Endothelial cell of umbilical vein (primary cell): ENCODE results near the gene PRPSAP1. TPM values are rescaled to one million over a fixed set of nuclear protein-coding genes. Genes with fewer than 3 reads are reported as not detected.

Experiments
- BruUV-seq: library from RNA; stranded (reverse); fragments of 400-500 nt; replicated peaks from 2 replicates; lab custom pipeline; 2021; lab: Mats Ljungman, UMichigan
- CTCF ChIA-PET: fragments of 300-600, 350-600 bp; sonication (Branson Sonifier 250); formaldehyde crosslinking; loops from one replicate; lab custom pipeline; 2021; ENCODE audit warnings: antibody characterized with exemption, inconsistent platforms; lab: Charles Lee
- POLR2A ChIA-PET: fragments of 300-600, 350-600 bp; sonication (Branson Sonifier 250); formaldehyde crosslinking; loops from one replicate; lab custom pipeline; 2021; ENCODE audit warnings: antibody characterized with exemption, inconsistent platforms; lab: Charles Lee
- DNase-seq: peaks from one replicate; pipeline ENCODE4 v3.0.0-alpha.2; 2011; ENCODE audit warnings: low read depth, low spot score
- FAIRE-seq: peaks from 2 replicates; lab custom pipeline; 2011; peaks lifted over from hg19 to GRCh38; lab: Jason Lieb, UNC
- H2AFZ ChIP-seq: 2 replicates; pipeline ENCODE4 v1.6.0; 2012; ENCODE audit warnings: low read depth, low read length, control low read depth, inconsistent platforms
- H3K27ac ChIP-seq: 2 replicates; pipeline ENCODE4 v1.5.1; 2011; ENCODE audit warnings: low read depth, mild to moderate bottlenecking, control low read depth, low read length, moderate library complexity; ENCODE audit not compliant: insufficient read depth
- H3K27me3 ChIP-seq, 2 experiments: 2 replicates each; pipeline versions ENCODE4 v1.6.0 to v1.6.1; 2011; ENCODE audit warnings: low read length in 2 of 2, mixed read lengths in 1 of 2; ENCODE audit not compliant: control insufficient read depth in 2 of 2, insufficient read depth in 2 of 2
- H3K36me3 ChIP-seq, 2 experiments: 2 replicates in 1 of 2; 3 replicates in 1 of 2; pipeline ENCODE4 v1.5.1; 2011; ENCODE audit warnings: low read length in 2 of 2, mild to moderate bottlenecking in 1 of 2, moderate library complexity in 1 of 2; ENCODE audit not compliant: control insufficient read depth in 2 of 2, insufficient read depth in 2 of 2; ENCODE audit errors: extremely low read depth in 1 of 2
- H3K4me1 ChIP-seq: 3 replicates; pipeline ENCODE4 v1.5.1; 2011; ENCODE audit warnings: mild to moderate bottlenecking, low read length; ENCODE audit not compliant: control insufficient read depth, insufficient read depth; ENCODE audit errors: extremely low read depth
- H3K4me2 ChIP-seq: 2 replicates; pipeline ENCODE4 v1.6.1; 2011; ENCODE audit warnings: low read length, control low read depth, mixed read lengths; ENCODE audit not compliant: insufficient read depth
- H3K4me3 ChIP-seq, 3 experiments: fragments of 200-600 bp in 1 of 3; sonication (generic), shearing (Covaris generic) in 1 of 3; replicated peaks in 1 of 3; 2 replicates each; pipeline ENCODE4 v1.5.1; 2011 to 2016; ENCODE audit warnings: control low read depth in 3 of 3, low read length in 3 of 3, mild to moderate bottlenecking in 2 of 3, inconsistent platforms in 1 of 3, low read depth in 1 of 3, moderate library complexity in 1 of 3; ENCODE audit not compliant: insufficient read depth in 1 of 3
- H3K79me2 ChIP-seq: 2 replicates; pipeline ENCODE4 v1.6.0; 2012; ENCODE audit warnings: low read length, inconsistent platforms; ENCODE audit not compliant: control insufficient read depth, insufficient read depth
- H3K9ac ChIP-seq: replicated peaks from 2 replicates; pipeline ENCODE3; 2011; ENCODE audit warnings: low read length, control low read depth; ENCODE audit not compliant: insufficient read depth; ENCODE audit errors: extremely low read depth
- H3K9me1 ChIP-seq: replicated peaks from 3 replicates; pipeline ENCODE4 v1.6.0; 2011; ENCODE audit warnings: mild to moderate bottlenecking, low read length; ENCODE audit not compliant: control insufficient read depth, insufficient read depth; ENCODE audit errors: extremely low read depth
- H3K9me3 ChIP-seq: replicated peaks from 2 replicates; pipeline ENCODE4 v1.5.1; 2012; ENCODE audit warnings: low read length, inconsistent platforms; ENCODE audit not compliant: control insufficient read depth, insufficient read depth
- H4K20me1 ChIP-seq: replicated peaks from 2 replicates; pipeline ENCODE3; 2011; ENCODE audit warnings: mild to moderate bottlenecking, low read length; ENCODE audit not compliant: control insufficient read depth, insufficient read depth; ENCODE audit errors: extremely low read depth
- EZH2 ChIP-seq: IDR thresholded peaks from 2 replicates; pipeline ENCODE4 v1.6.1; 2012; ENCODE audit warnings: borderline replicate concordance, low read depth, mild to moderate bottlenecking, moderate library complexity, low read length, inconsistent platforms; ENCODE audit not compliant: severe bottlenecking
- FOS ChIP-seq: IDR thresholded peaks from 2 replicates; pipeline ENCODE4 v1.6.1; 2011; ENCODE audit warnings: mild to moderate bottlenecking, low read length, moderate library complexity, borderline replicate concordance; ENCODE audit not compliant: insufficient read depth
- GATA2 ChIP-seq: IDR thresholded peaks from 2 replicates; pipeline ENCODE4 v1.7.0; 2011; ENCODE audit warnings: low read depth, mild to moderate bottlenecking, moderate library complexity, mixed read lengths, low read length; ENCODE audit not compliant: insufficient read length, insufficient read depth
- JUN ChIP-seq: IDR thresholded peaks from 2 replicates; pipeline ENCODE4 v1.6.1; 2011; ENCODE audit warnings: borderline replicate concordance, low read depth; ENCODE audit not compliant: insufficient read length, insufficient read depth
- MYC ChIP-seq: IDR thresholded peaks from one replicate; pipeline ENCODE4 v1.6.1; 2011; ENCODE audit warnings: mild to moderate bottlenecking, low read depth, low read length
- POLR2A ChIP-seq: IDR thresholded peaks from 2 replicates; pipeline ENCODE4 v1.6.1; 2012; ENCODE audit warnings: low read depth, mild to moderate bottlenecking, control low read depth, low read length
- POLR2AphosphoS5 ChIP-seq: IDR thresholded peaks from 2 replicates; pipeline ENCODE4 v1.6.1; 2012; ENCODE audit warnings: low read depth, mild to moderate bottlenecking, control low read depth, low read length, moderate library complexity; ENCODE audit not compliant: insufficient read depth
- dilution Hi-C: fragments of 300-500 bp; cut with MboI; formaldehyde crosslinking; loops from one replicate; pipeline ENCODE4 v1.15.0; 2019; ENCODE audit warnings: low sequenced_read_pairs; ENCODE audit not compliant: extremely low pct_ligation_motif_present
- intact Hi-C: fragments of 100-400 bp; cut with micrococcal nuclease; formaldehyde crosslinking; loops from one replicate; pipeline ENCODE4 v1.10.0; 2022
- polyA plus RNA-seq, 4 experiments: library from polyadenylated mRNA; depleted of rRNA in 3 of 4; stranded (reverse) in 3 of 4; unstranded in 1 of 4; fragments of >200 nt; gene quantifications; 2 replicates each; pipeline versions ENCODE4 v1.2.1 to v1.2.3, GENCODE V29; 2011 to 2012; ENCODE audit warnings: missing spikeins in 1 of 4
- total RNA-seq: library from RNA; stranded (reverse); gene quantifications from 2 replicates; pipeline ENCODE4 v1.2.3, GENCODE V29; 2021
- TF ChIP-seq, protein P1 (sequence below), 2 donors: IDR thresholded peaks; 1 replicate in 1 of 2; 2 replicates in 1 of 2; pipeline ENCODE4 v1.5.1; 2011; ENCODE audit warnings: low read length in 2 of 2, mild to moderate bottlenecking in 2 of 2, moderate library complexity in 2 of 2, control low read depth in 1 of 2, inconsistent platforms in 1 of 2, low read depth in 1 of 2; ENCODE audit not compliant: insufficient read depth in 1 of 2; ENCODE audit errors: extremely low read depth in 1 of 2
- TF ChIP-seq, protein P2 (sequence below): IDR thresholded peaks from 2 replicates; pipeline ENCODE4 v1.6.1; 2011; ENCODE audit not compliant: insufficient read depth, insufficient read length

Gene PRPSAP1
- total and polyA plus RNA-seq, 2 donors (not counting 3 experiments of a cell fraction or from before 2014, with no cell fraction given), result 90.2 to 123 TPM

DNA sequence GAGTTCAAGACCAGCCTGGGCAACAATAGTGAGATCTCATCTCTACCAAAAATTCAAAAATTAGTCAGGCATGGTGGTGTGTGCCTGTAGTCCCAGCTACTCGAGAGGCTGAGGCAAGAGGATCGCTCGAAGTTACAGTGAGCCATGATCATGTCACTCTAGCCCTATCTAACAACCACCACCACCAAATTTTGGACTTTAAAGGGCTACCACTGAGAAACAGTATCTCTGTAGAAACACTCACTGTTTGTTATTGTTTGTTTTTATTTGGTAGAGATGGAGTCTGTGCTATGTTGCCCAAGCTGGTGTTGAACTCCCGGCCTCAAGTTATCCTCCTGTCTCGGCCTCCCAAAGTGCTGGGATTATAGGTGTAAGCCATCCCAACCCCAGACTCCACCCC, 89.8 kb downstream of the PRPSAP1 start:
- Histone ChIP-seq H3K4me3 (no peak overlapping the region), H3K9me1 (no peaks in the 10 kb centered on the region), H3K9ac (peak overlapping the region; percentile 80), H3K79me2 (peaks cover 32% of the 10 kb centered on the region), H3K4me1 (peaks cover 54% of the 10 kb centered on the region), H3K9me3 (no peaks in the 10 kb centered on the region), H3K27ac (peak overlapping the region; percentile 97), H3K27me3 (no peaks in the 10 kb centered on the region), H4K20me1 (no peaks in the 10 kb centered on the region), H2AFZ (no peak overlapping the region), H3K36me3 (no peaks in the 10 kb centered on the region), H3K4me2 (no peak overlapping the region)
- dilution Hi-C loops (no loop called here), intact Hi-C loops (loop anchor here (2.0 to 5.0 kb wide), 2 partner anchors 23 to 142 kb away; partner anchors contain the start of gene RNF157)
- FAIRE-seq (peak; percentile 33), DNase-seq (no peak)
- ChIA-PET CTCF (interaction anchor here (0.9 to 1.5 kb wide), 2 partner anchors 15 kb away, joined by 3 to 5 read pairs; no protein-coding TSS in a partner anchor), POLR2A (no interaction called here)
- no TSS peak for BruUV-seq
- TF ChIP-seq MYC (no peak), EZH2 (no peak), POLR2A (no peak), JUN (no peak), FOS (no peak), GATA2 (no peak), POLR2AphosphoS5 (no peak)
- TF ChIP-seq, protein P1, sequence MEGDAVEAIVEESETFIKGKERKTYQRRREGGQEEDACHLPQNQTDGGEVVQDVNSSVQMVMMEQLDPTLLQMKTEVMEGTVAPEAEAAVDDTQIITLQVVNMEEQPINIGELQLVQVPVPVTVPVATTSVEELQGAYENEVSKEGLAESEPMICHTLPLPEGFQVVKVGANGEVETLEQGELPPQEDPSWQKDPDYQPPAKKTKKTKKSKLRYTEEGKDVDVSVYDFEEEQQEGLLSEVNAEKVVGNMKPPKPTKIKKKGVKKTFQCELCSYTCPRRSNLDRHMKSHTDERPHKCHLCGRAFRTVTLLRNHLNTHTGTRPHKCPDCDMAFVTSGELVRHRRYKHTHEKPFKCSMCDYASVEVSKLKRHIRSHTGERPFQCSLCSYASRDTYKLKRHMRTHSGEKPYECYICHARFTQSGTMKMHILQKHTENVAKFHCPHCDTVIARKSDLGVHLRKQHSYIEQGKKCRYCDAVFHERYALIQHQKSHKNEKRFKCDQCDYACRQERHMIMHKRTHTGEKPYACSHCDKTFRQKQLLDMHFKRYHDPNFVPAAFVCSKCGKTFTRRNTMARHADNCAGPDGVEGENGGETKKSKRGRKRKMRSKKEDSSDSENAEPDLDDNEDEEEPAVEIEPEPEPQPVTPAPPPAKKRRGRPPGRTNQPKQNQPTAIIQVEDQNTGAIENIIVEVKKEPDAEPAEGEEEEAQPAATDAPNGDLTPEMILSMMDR (IDR thresholded peaks at IDR 0.05; ENCODE audit: extremely low read depth in 1 of 2, insufficient read depth in 1 of 2, low read depth in 1 of 2, low read length in 2 of 2), result no peak
- TF ChIP-seq, protein P2, sequence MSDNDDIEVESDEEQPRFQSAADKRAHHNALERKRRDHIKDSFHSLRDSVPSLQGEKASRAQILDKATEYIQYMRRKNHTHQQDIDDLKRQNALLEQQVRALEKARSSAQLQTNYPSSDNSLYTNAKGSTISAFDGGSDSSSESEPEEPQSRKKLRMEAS, result no peak
